Measurements from ENCODE around the gene IRAK1. TPM values are rescaled to one million over a fixed set of nuclear protein-coding genes. Genes with fewer than 3 reads are reported as not detected.

IRAK1 gene
- total RNA-seq, 1 experiment from 2014 or later = 432 TPM

- peaks cover 10% of the 10 kb centered on the region for H3K36me3 ChIP-seq (ENCODE audit: control insufficient read depth, insufficient read depth, low read length)
- no peaks in the 10 kb centered on the region for H3K27me3 ChIP-seq (ENCODE audit: control insufficient read depth, insufficient read depth, low read length)
- peaks cover 23% of the 10 kb centered on the region for H3K4me1 ChIP-seq (ENCODE audit: control insufficient read depth, insufficient read depth, low read length)
- no peak overlapping the region for H3K27ac ChIP-seq (ENCODE audit: low read length)
- ATAC-seq (no peak), DNase-seq (ENCODE audit: low read depth, low spot score) (no peak)
- ChIA-PET CTCF (no interaction called here), POLR2A (no interaction called here)
- in situ Hi-C loops (cut with HindIII; ENCODE audit: low pct_unique_long_range_greater_than_20kb, low sequenced_read_pairs) (no loop called here), intact Hi-C loops (cut with micrococcal nuclease; ENCODE audit: unreplicated experiment) (no loop called here)
- no peaks in the 10 kb centered on the region for H3K9me3 ChIP-seq (ENCODE audit: control insufficient read depth, insufficient read depth, low read depth, low read length)
- no TSS peak for BruUV-seq (replicated peaks)
- H3K4me3 ChIP-seq (ENCODE audit: low read depth in 2 of 2, low read length in 2 of 2) = no peak overlapping the region
- TF ChIP-seq SIN3A (IDR thresholded peaks at IDR 0.05; ENCODE audit: borderline replicate concordance, insufficient read depth, low read depth, low read length) (no peak), REST (IDR thresholded peaks at IDR 0.05; ENCODE audit: insufficient read depth in 1 of 2, low read depth in 2 of 2, low read length in 1 of 2) (no peak), TCF7L2 (IDR thresholded peaks at IDR 0.05; ENCODE audit: low read depth, low read length) (no peak), POLR2AphosphoS5 (IDR thresholded peaks at IDR 0.05; ENCODE audit: low read depth, low read length) (no peak), CTCF (IDR thresholded peaks at IDR 0.05) (no peak)
These were observed 56.2 kb downstream of the IRAK1 start for GRCh38 chrX:153963546-153963945.

GRCh38 chrX:153961292-153961691 is 58.4 kb downstream of the IRAK1 start:
- POLR2A ChIA-PET = no interaction called here
- no peak for ATAC-seq
- no peak for DNase-seq (ENCODE audit: low read depth, low spot score)
- no peak overlapping the region for H3K27ac ChIP-seq (ENCODE audit: low read length)
- BruUV-seq (replicated peaks) = no TSS peak
- peaks cover 10% of the 10 kb centered on the region for H3K36me3 ChIP-seq (ENCODE audit: control insufficient read depth, insufficient read depth, low read length)
- in situ Hi-C loops (cut with HindIII; ENCODE audit: low pct_unique_long_range_greater_than_20kb, low sequenced_read_pairs) = no loop called here
- peaks cover under 1% of the 10 kb centered on the region for H3K4me1 ChIP-seq (ENCODE audit: control insufficient read depth, insufficient read depth, low read length)
- no peaks in the 10 kb centered on the region for H3K27me3 ChIP-seq (ENCODE audit: control insufficient read depth, insufficient read depth, low read length)
- CTCF ChIA-PET = no interaction called here
- H3K9me3 ChIP-seq (ENCODE audit: control insufficient read depth, insufficient read depth, low read depth, low read length) = no peaks in the 10 kb centered on the region
- TF ChIP-seq SIN3A (IDR thresholded peaks at IDR 0.05; ENCODE audit: borderline replicate concordance, insufficient read depth, low read depth, low read length) (no peak), TCF7L2 (IDR thresholded peaks at IDR 0.05; ENCODE audit: low read depth, low read length) (no peak), POLR2AphosphoS5 (IDR thresholded peaks at IDR 0.05; ENCODE audit: low read depth, low read length) (no peak), REST (IDR thresholded peaks at IDR 0.05; ENCODE audit: insufficient read depth in 1 of 2, low read depth in 2 of 2, low read length in 1 of 2) (no peak), CTCF (IDR thresholded peaks at IDR 0.05) (no peak)
- intact Hi-C loops (cut with micrococcal nuclease; ENCODE audit: unreplicated experiment) = no loop called here
- no peak overlapping the region for H3K4me3 ChIP-seq (ENCODE audit: low read depth in 2 of 2, low read length in 2 of 2)

All from Panc1 (cell line).